Activated naive CD4-positive, alpha-beta T cell treated with anti-CD3 and anti-CD28 coated beads for 36 hours (primary cell): ENCODE data around the gene SLC16A14. TPM values are rescaled to one million over a fixed set of nuclear protein-coding genes. Genes with fewer than 3 reads are reported as not detected.

ENCODE experiments used
- CTCF ChIA-PET: fragments of 350-600 bp; sonication (Branson Sonifier 250); formaldehyde crosslinking; loops from one replicate; lab custom pipeline; 2021; ENCODE audit warnings: antibody characterized with exemption; lab: Charles Lee
- DNase-seq: peaks from one replicate; pipeline ENCODE4 v3.0.0-alpha.2; 2020
- H3K27ac Mint-ChIP-seq: one replicate; pipeline ENCODE4 v1.8.0; 2021; ENCODE audit warnings: mild to moderate bottlenecking, mixed read lengths
- H3K27me3 Mint-ChIP-seq: one replicate; pipeline ENCODE4 v1.8.0; 2021; ENCODE audit warnings: low read depth, mixed read lengths
- H3K36me3 Mint-ChIP-seq: one replicate; pipeline ENCODE4 v1.8.0; 2021; ENCODE audit warnings: low read depth, mixed read lengths
- H3K4me1 Mint-ChIP-seq: one replicate; pipeline ENCODE4 v1.8.0; 2021; ENCODE audit warnings: low read depth, mixed read lengths
- H3K4me3 Mint-ChIP-seq: one replicate; pipeline ENCODE4 v1.8.0; 2021; ENCODE audit warnings: mild to moderate bottlenecking, moderate library complexity, mixed read lengths
- H3K9me3 Mint-ChIP-seq: one replicate; pipeline ENCODE4 v1.8.0; 2021; ENCODE audit warnings: mixed read lengths
- intact Hi-C: fragments of 100-400 bp; cut with micrococcal nuclease; formaldehyde crosslinking; loops from one replicate; pipeline ENCODE4 v1.15.1; 2023
- total RNA-seq, 2 experiments: library from RNA; stranded (reverse); gene quantifications; one replicate each; pipeline ENCODE4 v1.2.3, GENCODE V29; 2021

The SLC16A14 gene
- total RNA-seq, 2 experiments from 2014 or later, result 0.79 to 1.1 TPM

- no peak overlapping the region for H3K27ac Mint-ChIP-seq
- no peaks in the 10 kb centered on the region for H3K36me3 Mint-ChIP-seq
- peak overlapping the region; percentile 81 for H3K4me3 Mint-ChIP-seq
- CTCF ChIA-PET, result interaction anchor here (0.7 to 5.3 kb wide), 22 partner anchors 9 to 649 kb away, joined by 3 to 46 read pairs (median 4); no protein-coding TSS in a partner anchor
- H3K27me3 Mint-ChIP-seq, result peaks cover 12% of the 10 kb centered on the region
- peak; percentile 57 for DNase-seq
- no peaks in the 10 kb centered on the region for H3K9me3 Mint-ChIP-seq
- H3K4me1 Mint-ChIP-seq, result peaks cover 11% of the 10 kb centered on the region
- intact Hi-C loops, result loop anchor here (1.0 to 5.0 kb wide), 7 partner anchors 149 to 729 kb away; partner anchors contain the start of genes CAB39 and SP110
Observed at GRCh38 chr2:230068016-230068650, 591 bp downstream of the SLC16A14 start.

DNA sequence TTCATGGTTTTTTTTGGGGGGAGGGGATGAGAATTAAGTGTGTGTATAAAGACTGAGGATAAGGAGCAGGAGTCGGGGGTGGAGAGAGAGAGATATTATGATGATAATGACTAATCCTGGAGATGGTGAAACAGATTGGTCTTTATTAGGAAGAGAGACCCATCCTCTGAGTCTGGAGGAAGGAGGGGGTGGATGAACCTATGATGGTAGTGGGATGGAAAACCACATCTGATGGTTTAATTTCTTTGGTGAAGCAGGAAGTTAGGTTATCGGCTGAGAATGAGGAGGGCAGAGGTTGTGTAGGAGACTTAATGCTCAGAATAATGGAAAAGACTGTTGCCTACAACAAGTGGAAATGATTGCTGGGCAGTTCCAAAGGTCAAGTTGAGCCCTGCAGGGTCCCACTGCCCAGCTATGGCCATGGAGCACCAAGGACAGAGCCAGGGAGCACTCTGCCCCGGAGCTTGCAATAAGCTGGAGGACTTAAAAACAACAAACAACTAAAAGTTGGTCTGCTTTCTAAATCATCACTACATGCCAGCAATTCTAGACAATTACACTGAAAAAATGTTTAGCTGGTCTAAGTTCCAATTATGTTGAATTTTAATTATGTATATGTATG, 7.9 kb downstream of the SLC16A14 start:
- peak overlapping the region; percentile 50 for H3K27ac Mint-ChIP-seq

DNA sequence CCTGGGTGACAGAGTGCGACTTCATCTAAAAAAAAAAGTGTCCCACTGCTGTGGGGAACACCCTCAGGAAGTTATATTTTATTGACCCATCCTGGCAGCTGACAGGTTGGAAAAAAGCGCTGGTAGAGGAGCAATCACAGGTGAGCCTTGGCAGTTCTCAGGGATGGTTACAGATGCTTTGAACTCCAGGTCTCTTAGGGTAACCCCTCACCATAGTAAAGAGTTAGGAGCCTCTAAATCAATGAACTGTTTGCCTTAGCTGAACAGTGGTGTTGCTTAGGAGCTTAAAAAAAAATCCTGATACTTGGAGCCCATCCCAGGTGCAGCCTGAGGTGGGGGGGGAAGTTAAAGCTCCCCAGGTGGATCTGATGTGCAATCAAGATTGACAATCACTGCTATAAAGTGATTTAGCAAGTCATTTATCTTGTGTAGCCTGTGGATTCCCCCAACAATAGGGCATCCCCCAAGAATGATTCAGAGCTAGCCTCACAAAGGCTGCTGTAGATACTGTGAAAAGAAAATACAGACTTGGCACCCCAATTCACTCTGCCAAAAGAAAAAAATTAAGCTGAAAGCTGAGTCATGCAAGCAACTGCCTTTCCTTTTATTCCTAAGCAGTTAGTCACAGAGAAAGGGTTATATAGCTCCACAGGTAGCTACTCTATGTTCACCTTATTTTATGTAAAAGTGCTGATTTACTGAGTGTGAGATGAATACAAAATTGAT, 14.8 kb downstream of the SLC16A14 start:
- no peak overlapping the region for H3K4me3 Mint-ChIP-seq
- H3K36me3 Mint-ChIP-seq, result no peaks in the 10 kb centered on the region
- H3K9me3 Mint-ChIP-seq, result no peaks in the 10 kb centered on the region
- H3K27me3 Mint-ChIP-seq, result no peaks in the 10 kb centered on the region
- no peak overlapping the region for H3K27ac Mint-ChIP-seq
- peaks cover 17% of the 10 kb centered on the region for H3K4me1 Mint-ChIP-seq
- peak; percentile 67 for DNase-seq
- CTCF ChIA-PET, result interaction anchor here (0.6 to 3.7 kb wide), 3 partner anchors 13 to 80 kb away, joined by 3 to 37 read pairs (median 4); partner anchors contain the start of gene SLC16A14
- intact Hi-C loops, result loop anchor here (1.0 to 5.0 kb wide), 4 partner anchors 13 to 358 kb away; no protein-coding TSS in a partner anchor

More for the DNA sequence above, 7.9 kb downstream of the SLC16A14 start:
- peaks cover 3% of the 10 kb centered on the region for H3K9me3 Mint-ChIP-seq
- H3K27me3 Mint-ChIP-seq, result no peaks in the 10 kb centered on the region
- no peak overlapping the region for H3K4me3 Mint-ChIP-seq
- intact Hi-C loops, result no loop called here
- DNase-seq, result no peak
- peaks cover 9% of the 10 kb centered on the region for H3K4me1 Mint-ChIP-seq
- CTCF ChIA-PET, result interaction anchor here (0.6 to 4.9 kb wide), 4 partner anchors 7 to 99 kb away, joined by 3 to 26 read pairs (median 4); partner anchors contain the start of gene SLC16A14
- peaks cover 2% of the 10 kb centered on the region for H3K36me3 Mint-ChIP-seq

DNA sequence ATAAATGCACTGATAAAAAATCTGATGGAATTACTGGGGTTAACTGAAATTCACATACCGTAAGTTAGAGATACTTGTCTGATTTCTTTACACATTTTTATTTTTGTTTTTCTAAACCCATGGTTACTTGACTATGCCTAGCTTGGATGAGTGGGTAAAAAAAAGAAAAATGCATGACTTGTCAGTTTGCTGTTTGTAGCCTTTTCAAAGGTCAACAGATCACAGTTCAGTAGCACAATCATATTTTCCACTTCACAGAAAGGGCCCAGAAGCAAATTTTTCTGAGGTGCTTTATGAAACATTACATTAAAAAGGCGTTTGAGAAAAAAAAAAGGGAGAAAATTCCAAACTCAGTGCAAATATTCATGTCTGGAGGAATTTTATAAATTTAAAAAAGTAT, 16.4 kb downstream of the SLC16A14 start:
- Mint-ChIP-seq H3K4me3 (no peak overlapping the region), H3K9me3 (no peaks in the 10 kb centered on the region), H3K36me3 (no peaks in the 10 kb centered on the region), H3K4me1 (peaks cover 22% of the 10 kb centered on the region), H3K27me3 (no peaks in the 10 kb centered on the region), H3K27ac (no peak overlapping the region)
- no peak for DNase-seq
- CTCF ChIA-PET, result interaction anchor here (3.7 kb wide), 1 partner anchor 15 kb away, joined by 37 read pairs; the partner anchor contains the start of gene SLC16A14
- intact Hi-C loops, result loop anchor here (5.0 kb wide), 1 partner anchor 360 kb away; no protein-coding TSS in a partner anchor

DNA sequence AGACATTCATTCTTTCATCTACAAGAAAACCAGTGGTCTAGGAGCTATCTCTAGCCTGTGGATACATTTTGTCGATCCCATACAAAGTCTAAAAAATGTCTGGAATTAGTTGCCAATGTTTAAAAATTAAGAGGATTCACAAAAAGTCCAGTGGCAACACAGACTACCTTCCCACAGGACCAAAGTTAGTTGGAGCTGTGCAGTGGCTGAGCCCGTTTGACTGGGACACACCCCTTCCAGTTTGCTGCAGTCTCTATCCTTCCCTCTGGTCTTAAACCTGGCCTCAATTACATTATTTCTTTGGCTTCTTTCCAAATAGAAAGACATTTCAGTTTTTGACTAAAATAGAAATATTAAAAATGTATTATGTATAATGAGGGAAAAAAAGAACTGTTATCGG, 18.6 kb downstream of the SLC16A14 start:
- peaks cover 22% of the 10 kb centered on the region for H3K4me1 Mint-ChIP-seq
- no peaks in the 10 kb centered on the region for H3K9me3 Mint-ChIP-seq
- H3K36me3 Mint-ChIP-seq, result no peaks in the 10 kb centered on the region
- DNase-seq, result no peak
- intact Hi-C loops, result loop anchor here (5.0 kb wide), 1 partner anchor 362 kb away; no protein-coding TSS in a partner anchor
- no peak overlapping the region for H3K27ac Mint-ChIP-seq
- CTCF ChIA-PET, result interaction anchor here (0.6 to 1.6 kb wide), 4 partner anchors 18 to 847 kb away, joined by 3 to 5 read pairs (median 4); no protein-coding TSS in a partner anchor
- no peak overlapping the region for H3K4me3 Mint-ChIP-seq
- H3K27me3 Mint-ChIP-seq, result no peaks in the 10 kb centered on the region

- H3K36me3 Mint-ChIP-seq, result no peaks in the 10 kb centered on the region
- intact Hi-C loops, result no loop called here
- H3K4me1 Mint-ChIP-seq, result peaks cover 12% of the 10 kb centered on the region
- peak; percentile 14 for DNase-seq
- no peaks in the 10 kb centered on the region for H3K9me3 Mint-ChIP-seq
- CTCF ChIA-PET, result no interaction called here
- no peaks in the 10 kb centered on the region for H3K27me3 Mint-ChIP-seq
- H3K27ac Mint-ChIP-seq, result no peak overlapping the region
- no peak overlapping the region for H3K4me3 Mint-ChIP-seq
Observed at GRCh38 chr2:230048010-230048671, 20.6 kb downstream of the SLC16A14 start.

- H3K4me1 Mint-ChIP-seq, result peaks cover 5% of the 10 kb centered on the region
- H3K27me3 Mint-ChIP-seq, result peaks cover 2% of the 10 kb centered on the region
- H3K9me3 Mint-ChIP-seq, result no peaks in the 10 kb centered on the region
- no peaks in the 10 kb centered on the region for H3K36me3 Mint-ChIP-seq
- DNase-seq, result no peak
- intact Hi-C loops, result no loop called here
- CTCF ChIA-PET, result no interaction called here
- H3K27ac Mint-ChIP-seq, result no peak overlapping the region
- H3K4me3 Mint-ChIP-seq, result no peak overlapping the region
Observed at GRCh38 chr2:230046491-230046890, 22.2 kb downstream of the SLC16A14 start.

DNA sequence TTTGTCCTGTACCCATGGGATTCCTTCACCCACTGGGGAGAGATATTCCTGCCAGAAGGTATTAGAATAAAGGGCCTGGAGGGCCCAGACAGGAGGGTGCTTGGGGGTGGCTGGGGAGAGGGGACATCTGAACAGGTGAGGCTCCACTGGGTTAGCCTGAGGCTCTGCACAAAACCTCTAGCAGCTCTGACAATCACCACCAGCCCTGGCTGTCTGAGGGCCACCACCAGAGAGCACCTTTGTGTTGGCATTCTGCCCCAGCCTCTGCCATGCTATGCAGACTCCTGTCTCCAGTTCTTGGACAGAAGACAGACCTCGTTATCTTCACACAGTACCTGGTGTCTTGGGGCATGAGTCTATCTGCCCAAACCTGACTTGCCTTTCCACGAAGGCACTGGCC, 25.3 kb downstream of the SLC16A14 start:
- CTCF ChIA-PET, result no interaction called here
- no peaks in the 10 kb centered on the region for H3K36me3 Mint-ChIP-seq

GRCh38 chr2:230043025-230043424, 25.7 kb downstream of the SLC16A14 start:
- DNase-seq, result no peak
- Mint-ChIP-seq H3K4me3 (no peak overlapping the region), H3K4me1 (no peaks in the 10 kb centered on the region), H3K27me3 (peaks cover 2% of the 10 kb centered on the region), H3K27ac (no peak overlapping the region), H3K9me3 (no peaks in the 10 kb centered on the region), H3K36me3 (no peaks in the 10 kb centered on the region)
- CTCF ChIA-PET, result no interaction called here
- intact Hi-C loops, result no loop called here

More for the DNA sequence above, 25.3 kb downstream of the SLC16A14 start:
- H3K27ac Mint-ChIP-seq, result no peak overlapping the region
- peaks cover 4% of the 10 kb centered on the region for H3K4me1 Mint-ChIP-seq
- no peaks in the 10 kb centered on the region for H3K9me3 Mint-ChIP-seq
- peaks cover 2% of the 10 kb centered on the region for H3K27me3 Mint-ChIP-seq
- no peak for DNase-seq
- intact Hi-C loops, result no loop called here
- H3K4me3 Mint-ChIP-seq, result no peak overlapping the region

GRCh38 chr2:230042195-230042594, 26.5 kb downstream of the SLC16A14 start:
- no peak for DNase-seq
- no peak overlapping the region for H3K4me3 Mint-ChIP-seq
- no peak overlapping the region for H3K27ac Mint-ChIP-seq
- no peaks in the 10 kb centered on the region for H3K9me3 Mint-ChIP-seq
- CTCF ChIA-PET, result no interaction called here
- H3K36me3 Mint-ChIP-seq, result no peaks in the 10 kb centered on the region
- intact Hi-C loops, result no loop called here
- peaks cover 2% of the 10 kb centered on the region for H3K27me3 Mint-ChIP-seq
- no peaks in the 10 kb centered on the region for H3K4me1 Mint-ChIP-seq

GRCh38 chr2:230023313-230023712, 45.4 kb downstream of the SLC16A14 start:
- no peak overlapping the region for H3K4me3 Mint-ChIP-seq
- H3K27me3 Mint-ChIP-seq, result no peaks in the 10 kb centered on the region
- H3K36me3 Mint-ChIP-seq, result no peaks in the 10 kb centered on the region
- H3K9me3 Mint-ChIP-seq, result no peaks in the 10 kb centered on the region
- intact Hi-C loops, result no loop called here
- no peaks in the 10 kb centered on the region for H3K4me1 Mint-ChIP-seq
- no peak for DNase-seq
- H3K27ac Mint-ChIP-seq, result no peak overlapping the region
- CTCF ChIA-PET, result interaction anchor here (1.0 to 1.4 kb wide), 3 partner anchors 15 to 135 kb away, joined by 3 to 4 read pairs (median 3); no protein-coding TSS in a partner anchor
